ENCODE data around the gene OXSR1. TPM values are rescaled to one million over a fixed set of nuclear protein-coding genes. Genes with fewer than 3 reads are reported as not detected.

Gene OXSR1
- total and polyA plus RNA-seq, 2 of the 13 experiments (the other 11 are each of a cell fraction or from before 2014, with no cell fraction given) = 27.4 to 32.6 TPM

- TF ChIP-seq EZH2 (conservative IDR thresholded peaks at IDR 0.05; ENCODE audit: low read depth, low read length) (no peak), BCL6 (CRISPR knock-in tag; IDR thresholded peaks at IDR 0.05) (peak; percentile 14; the same call in 1 of the 2 replicates), ZSCAN22 (CRISPR knock-in tag; IDR thresholded peaks at IDR 0.05) (no peak; the same call in 1 of the 2 replicates), MEIS1 (CRISPR knock-in tag; IDR thresholded peaks at IDR 0.05; ENCODE audit: borderline replicate concordance) (no peak), RARA (CRISPR knock-in tag; IDR thresholded peaks at IDR 0.05) (peak; percentile 40), ZSCAN25 (CRISPR knock-in tag; IDR thresholded peaks at IDR 0.05) (no peak), ZNF101 (CRISPR knock-in tag; IDR thresholded peaks at IDR 0.05; ENCODE audit: borderline replicate concordance, low read depth) (no peak), REL (CRISPR knock-in tag; conservative IDR thresholded peaks at IDR 0.05) (no peak), ZNF317 (CRISPR knock-in tag; IDR thresholded peaks at IDR 0.05) (peak; percentile 54; the same call in 1 of the 2 replicates), GABPA (IDR thresholded peaks at IDR 0.05; ENCODE audit: low read depth, low read length) (peak; percentile 64), GABPA (CRISPR knock-in tag; IDR thresholded peaks at IDR 0.05; ENCODE audit: low read depth) (peak; percentile 93), PHF21A (CRISPR knock-in tag; IDR thresholded peaks at IDR 0.05) (peak; percentile 44; the same call in 1 of the 2 replicates), BRD4 (CRISPR knock-in tag; IDR thresholded peaks at IDR 0.05) (peak; percentile 89; the same call in 1 of the 2 replicates), ZNF775 (CRISPR knock-in tag; IDR thresholded peaks at IDR 0.05; ENCODE audit: borderline replicate concordance) (0 out of 2 replicates have a peak, but pooled peaks have one; percentile 27), SOX5 (CRISPR knock-in tag; IDR thresholded peaks at IDR 0.05; ENCODE audit: borderline replicate concordance) (peak; percentile 31; the same call in 1 of the 2 replicates), NCOA5 (CRISPR knock-in tag; IDR thresholded peaks at IDR 0.05) (no peak), REPIN1 (CRISPR knock-in tag; IDR thresholded peaks at IDR 0.05; ENCODE audit: borderline replicate concordance, low read depth) (peak; percentile 58; the same call in 1 of the 2 replicates), ZNF260 (CRISPR knock-in tag; IDR thresholded peaks at IDR 0.05; ENCODE audit: borderline replicate concordance, low read depth) (no peak), ZSCAN31 (CRISPR knock-in tag; IDR thresholded peaks at IDR 0.05; ENCODE audit: low read depth) (no peak), FOXJ3 (CRISPR knock-in tag; IDR thresholded peaks at IDR 0.05; ENCODE audit: borderline replicate concordance) (peak; percentile 82; the same call in 1 of the 2 replicates), PHF8 (CRISPR knock-in tag; IDR thresholded peaks at IDR 0.05) (peak; percentile 77), E2F1 (CRISPR knock-in tag; IDR thresholded peaks at IDR 0.05) (peak; percentile 91), ZNF564 (CRISPR knock-in tag; IDR thresholded peaks at IDR 0.05) (peak; percentile 45; the same call in 1 of the 2 replicates), SMAD1 (CRISPR knock-in tag; IDR thresholded peaks at IDR 0.05; ENCODE audit: borderline replicate concordance, low read depth) (no peak; the same call in 1 of the 2 replicates), NCOA2 (CRISPR knock-in tag; IDR thresholded peaks at IDR 0.05) (peak; percentile 13; the same call in 1 of the 2 replicates), ARNT2 (CRISPR knock-in tag; IDR thresholded peaks at IDR 0.05; ENCODE audit: low read depth) (peak; percentile 86; the same call in 1 of the 2 replicates), HMG20B (CRISPR knock-in tag; conservative IDR thresholded peaks at IDR 0.05) (0 out of 2 replicates have a peak, but pooled peaks have one; percentile 15), SIX1 (CRISPR knock-in tag; IDR thresholded peaks at IDR 0.05; ENCODE audit: borderline replicate concordance) (no peak), HNRNPUL1 (IDR thresholded peaks at IDR 0.05; ENCODE audit: low read depth, low read length) (no peak), KLF13 (CRISPR knock-in tag; IDR thresholded peaks at IDR 0.05) (0 out of 2 replicates have a peak, but pooled peaks have one; percentile 72)
Observed at GRCh38 chr3:38164952-38165721, at the start of gene OXSR1 (continued).
